Fibroblast of skin of right quadriceps (primary cell): ENCODE data around the gene KLK4.
"Not testable (repeated sequence)": the region's sequence is repeated elsewhere in the genome, so short reads cannot be mapped to it uniquely, and the experiment has no call there.

Experiments
- DNase-seq: peaks from one replicate; pipeline ENCODE4 v3.0.0-alpha.2; 2013

Gene KLK4

GRCh38 chr19:50912727-50913716 lies 1.8 kb upstream of the KLK4 start:
- DNase-seq: no peak

GRCh38 chr19:50912102-50912599 lies 956 bp upstream of the KLK4 start:
- DNase-seq: no peak

- DNase-seq: no peak
These were observed 473 bp downstream of the KLK4 start for GRCh38 chr19:50910722-50911121.

GRCh38 chr19:50909240-50910070 lies 1.7 kb downstream of the KLK4 start:
- peak; percentile 29 for DNase-seq

GRCh38 chr19:50908336-50908735 lies 2.9 kb downstream of the KLK4 start:
- no peak for DNase-seq

GRCh38 chr19:50906217-50906616 lies 5.0 kb downstream of the KLK4 start:
- no peak for DNase-seq

- no peak for DNase-seq
These were observed 8.6 kb downstream of the KLK4 start for GRCh38 chr19:50902640-50903039.

GRCh38 chr19:50899569-50899968 lies 11.6 kb downstream of the KLK4 start:
- DNase-seq: no peak

- no peak for DNase-seq
These were observed 13.2 kb downstream of the KLK4 start for GRCh38 chr19:50898018-50898417.

- DNase-seq: no peak
These were observed 13.6 kb downstream of the KLK4 start for GRCh38 chr19:50897612-50898011.

GRCh38 chr19:50897191-50897607 lies 14.0 kb downstream of the KLK4 start:
- DNase-seq: no peak

- DNase-seq: no peak
These were observed 14.5 kb downstream of the KLK4 start for GRCh38 chr19:50896591-50897190.

GRCh38 chr19:50896089-50896590 lies 15.1 kb downstream of the KLK4 start:
- DNase-seq: not testable (repeated sequence)

GRCh38 chr19:50894478-50895356 lies 16.5 kb downstream of the KLK4 start:
- no peak for DNase-seq

- DNase-seq: no peak
These were observed 18.0 kb downstream of the KLK4 start for GRCh38 chr19:50893047-50893736.

GRCh38 chr19:50891253-50891625 lies 20.0 kb downstream of the KLK4 start:
- DNase-seq: no peak

- peak; percentile 12 for DNase-seq
These were observed 20.6 kb downstream of the KLK4 start for GRCh38 chr19:50890422-50891252.

- DNase-seq: no peak
These were observed 21.6 kb downstream of the KLK4 start for GRCh38 chr19:50889638-50890037.

- no peak for DNase-seq
These were observed 29.0 kb downstream of the KLK4 start for GRCh38 chr19:50882188-50882587.

- no peak for DNase-seq
These were observed 31.0 kb downstream of the KLK4 start for GRCh38 chr19:50880241-50880640.
